GM21515 (cell line): ENCODE measurements around the gene OXGR1.
"Not testable (repeated sequence)": the region's sequence is repeated elsewhere in the genome, so short reads cannot be mapped to it uniquely, and the experiment has no call there.

Experiments used
- ATAC-seq: cut with Tn5 transposase; IDR thresholded peaks from one replicate; pipeline ENCODE4 v1.9.1; 2021; ENCODE audit not compliant: unreplicated experiment

OXGR1 gene

GRCh38 chr13:96994017-96994857 lies at the start of gene OXGR1:
Gene OXGR1 (minus strand): TSS chr13:96994476. CDS start chr13:96987759, 6,717 bp downstream.
- ATAC-seq, result no peak

GRCh38 chr13:97043302-97043701 lies 49.0 kb upstream of the OXGR1 start:
- no peak for ATAC-seq

- no peak for ATAC-seq
Observed at GRCh38 chr13:97030705-97031452, 36.6 kb upstream of the OXGR1 start.

GRCh38 chr13:97028441-97029299 lies 34.4 kb upstream of the OXGR1 start:
- ATAC-seq, result peak; percentile 76

GRCh38 chr13:97027162-97027554 lies 32.9 kb upstream of the OXGR1 start:
- no peak for ATAC-seq

- ATAC-seq, result no peak
Observed at GRCh38 chr13:97026531-97027161, 32.4 kb upstream of the OXGR1 start.

GRCh38 chr13:97023812-97024211 lies 29.5 kb upstream of the OXGR1 start:
- ATAC-seq, result not testable (repeated sequence)

GRCh38 chr13:97023117-97023516 lies 28.8 kb upstream of the OXGR1 start:
- no peak for ATAC-seq

- no peak for ATAC-seq
Observed at GRCh38 chr13:97021241-97021640, 27.0 kb upstream of the OXGR1 start.

- no peak for ATAC-seq
Observed at GRCh38 chr13:97020689-97021240, 26.5 kb upstream of the OXGR1 start.

GRCh38 chr13:97020194-97020593 lies 25.9 kb upstream of the OXGR1 start:
- ATAC-seq, result no peak

- no peak for ATAC-seq
Observed at GRCh38 chr13:97019236-97019635, 25.0 kb upstream of the OXGR1 start.

GRCh38 chr13:97018029-97018819 lies 23.9 kb upstream of the OXGR1 start:
- peak; percentile 95 for ATAC-seq

GRCh38 chr13:97017322-97017721 lies 23.0 kb upstream of the OXGR1 start:
- no peak for ATAC-seq

GRCh38 chr13:97015661-97016350 lies 21.5 kb upstream of the OXGR1 start:
- ATAC-seq, result no peak

- ATAC-seq, result no peak
Observed at GRCh38 chr13:97012251-97013048, 18.2 kb upstream of the OXGR1 start.

GRCh38 chr13:97011446-97012131 lies 17.3 kb upstream of the OXGR1 start:
- no peak for ATAC-seq

GRCh38 chr13:97008643-97009042 lies 14.4 kb upstream of the OXGR1 start:
- no peak for ATAC-seq
